ENCODE results near the gene SERGEF.
"Not testable (repeated sequence)": the region's sequence is repeated elsewhere in the genome, so short reads cannot be mapped to it uniquely, and the experiment has no call there.

Gene SERGEF

GRCh38 chr11:17873586-17873985, 139.3 kb downstream of the SERGEF start:
- Histone ChIP-seq H3K4me3 (ENCODE audit: low read length) (no peak overlapping the region), H3K9me3 (replicated peaks; ENCODE audit: low read length) (no peaks in the 10 kb centered on the region), H3K9ac (ENCODE audit: low read depth, low read length) (no peak overlapping the region), H3K4me2 (ENCODE audit: low read length) (no peak overlapping the region), H3K4me1 (ENCODE audit: control insufficient read depth, insufficient read depth, low read length) (no peaks in the 10 kb centered on the region), H3K27me3 (ENCODE audit: control insufficient read depth, insufficient read depth, low read length) (no peaks in the 10 kb centered on the region), H3K36me3 (ENCODE audit: insufficient read depth, low read length) (no peaks in the 10 kb centered on the region)

- H3K4me1 ChIP-seq (ENCODE audit: control insufficient read depth, insufficient read depth, low read length); H3K4me2 ChIP-seq (ENCODE audit: low read length); H3K27me3 ChIP-seq (ENCODE audit: control insufficient read depth, insufficient read depth, low read length); H3K9me3 ChIP-seq (replicated peaks; ENCODE audit: low read length); H3K9ac ChIP-seq (ENCODE audit: low read depth, low read length); H3K36me3 ChIP-seq (ENCODE audit: insufficient read depth, low read length); H3K4me3 ChIP-seq (ENCODE audit: low read length): not testable (repeated sequence)
These were observed 144.4 kb downstream of the SERGEF start for GRCh38 chr11:17868398-17868797.

GRCh38 chr11:17867341-17867740, 145.5 kb downstream of the SERGEF start:
- H3K36me3 ChIP-seq (ENCODE audit: insufficient read depth, low read length): no peaks in the 10 kb centered on the region

GRCh38 chr11:17865765-17866428, 146.9 kb downstream of the SERGEF start:
- no peaks in the 10 kb centered on the region for H3K36me3 ChIP-seq (ENCODE audit: insufficient read depth, low read length)
- no peaks in the 10 kb centered on the region for H3K4me1 ChIP-seq (ENCODE audit: control insufficient read depth, insufficient read depth, low read length)
- H3K4me2 ChIP-seq (ENCODE audit: low read length): no peak overlapping the region
- H3K27me3 ChIP-seq (ENCODE audit: control insufficient read depth, insufficient read depth, low read length): no peaks in the 10 kb centered on the region
- no peak overlapping the region for H3K9ac ChIP-seq (ENCODE audit: low read depth, low read length)
- H3K4me3 ChIP-seq (ENCODE audit: low read length): no peak overlapping the region
- H3K9me3 ChIP-seq (replicated peaks; ENCODE audit: low read length): no peaks in the 10 kb centered on the region

More at GRCh38 chr11:17867341-17867740, 145.5 kb downstream of the SERGEF start:
- Histone ChIP-seq H3K4me3 (ENCODE audit: low read length) (no peak overlapping the region), H3K4me2 (ENCODE audit: low read length) (no peak overlapping the region), H3K9me3 (replicated peaks; ENCODE audit: low read length) (no peaks in the 10 kb centered on the region), H3K9ac (ENCODE audit: low read depth, low read length) (no peak overlapping the region), H3K4me1 (ENCODE audit: control insufficient read depth, insufficient read depth, low read length) (no peaks in the 10 kb centered on the region), H3K27me3 (ENCODE audit: control insufficient read depth, insufficient read depth, low read length) (no peaks in the 10 kb centered on the region)

- Histone ChIP-seq H3K27me3 (ENCODE audit: control insufficient read depth, insufficient read depth, low read length) (no peaks in the 10 kb centered on the region), H3K4me1 (ENCODE audit: control insufficient read depth, insufficient read depth, low read length) (no peaks in the 10 kb centered on the region), H3K4me2 (ENCODE audit: low read length) (no peak overlapping the region), H3K4me3 (ENCODE audit: low read length) (no peak overlapping the region), H3K9ac (ENCODE audit: low read depth, low read length) (no peak overlapping the region), H3K36me3 (ENCODE audit: insufficient read depth, low read length) (no peaks in the 10 kb centered on the region), H3K9me3 (replicated peaks; ENCODE audit: low read length) (no peaks in the 10 kb centered on the region)
These were observed 148.3 kb downstream of the SERGEF start for GRCh38 chr11:17864478-17864941.

- no peaks in the 10 kb centered on the region for H3K36me3 ChIP-seq (ENCODE audit: insufficient read depth, low read length)
- no peak overlapping the region for H3K4me2 ChIP-seq (ENCODE audit: low read length)
- no peak overlapping the region for H3K9ac ChIP-seq (ENCODE audit: low read depth, low read length)
- H3K4me1 ChIP-seq (ENCODE audit: control insufficient read depth, insufficient read depth, low read length): no peaks in the 10 kb centered on the region
- H3K4me3 ChIP-seq (ENCODE audit: low read length): no peak overlapping the region
- H3K9me3 ChIP-seq (replicated peaks; ENCODE audit: low read length): no peaks in the 10 kb centered on the region
- H3K27me3 ChIP-seq (ENCODE audit: control insufficient read depth, insufficient read depth, low read length): no peaks in the 10 kb centered on the region
These were observed 151.7 kb downstream of the SERGEF start for GRCh38 chr11:17861036-17861755.

GRCh38 chr11:17859552-17859951, 153.3 kb downstream of the SERGEF start:
- Histone ChIP-seq H3K4me3 (ENCODE audit: low read length) (no peak overlapping the region), H3K36me3 (ENCODE audit: insufficient read depth, low read length) (no peaks in the 10 kb centered on the region), H3K9me3 (replicated peaks; ENCODE audit: low read length) (no peaks in the 10 kb centered on the region), H3K4me1 (ENCODE audit: control insufficient read depth, insufficient read depth, low read length) (no peaks in the 10 kb centered on the region), H3K4me2 (ENCODE audit: low read length) (no peak overlapping the region), H3K27me3 (ENCODE audit: control insufficient read depth, insufficient read depth, low read length) (no peaks in the 10 kb centered on the region), H3K9ac (ENCODE audit: low read depth, low read length) (no peak overlapping the region)

GRCh38 chr11:17855531-17856290, 157.1 kb downstream of the SERGEF start:
- no peak overlapping the region for H3K9ac ChIP-seq (ENCODE audit: low read depth, low read length)
- H3K4me3 ChIP-seq (ENCODE audit: low read length): no peak overlapping the region
- H3K4me2 ChIP-seq (ENCODE audit: low read length): no peak overlapping the region
- H3K27me3 ChIP-seq (ENCODE audit: control insufficient read depth, insufficient read depth, low read length): no peaks in the 10 kb centered on the region
- no peaks in the 10 kb centered on the region for H3K9me3 ChIP-seq (replicated peaks; ENCODE audit: low read length)
- H3K36me3 ChIP-seq (ENCODE audit: insufficient read depth, low read length): no peaks in the 10 kb centered on the region
- peaks cover 10% of the 10 kb centered on the region for H3K4me1 ChIP-seq (ENCODE audit: control insufficient read depth, insufficient read depth, low read length)

- H3K4me3 ChIP-seq (ENCODE audit: low read length): no peak overlapping the region
- no peaks in the 10 kb centered on the region for H3K9me3 ChIP-seq (replicated peaks; ENCODE audit: low read length)
- H3K4me2 ChIP-seq (ENCODE audit: low read length): no peak overlapping the region
- H3K27me3 ChIP-seq (ENCODE audit: control insufficient read depth, insufficient read depth, low read length): no peaks in the 10 kb centered on the region
- H3K9ac ChIP-seq (ENCODE audit: low read depth, low read length): no peak overlapping the region
- no peaks in the 10 kb centered on the region for H3K36me3 ChIP-seq (ENCODE audit: insufficient read depth, low read length)
- peaks cover 10% of the 10 kb centered on the region for H3K4me1 ChIP-seq (ENCODE audit: control insufficient read depth, insufficient read depth, low read length)
These were observed 159.6 kb downstream of the SERGEF start for GRCh38 chr11:17853280-17853679.

- H3K27me3 ChIP-seq (ENCODE audit: control insufficient read depth, insufficient read depth, low read length): no peaks in the 10 kb centered on the region
- no peak overlapping the region for H3K4me2 ChIP-seq (ENCODE audit: low read length)
- H3K4me1 ChIP-seq (ENCODE audit: control insufficient read depth, insufficient read depth, low read length): peaks cover 10% of the 10 kb centered on the region
- no peak overlapping the region for H3K9ac ChIP-seq (ENCODE audit: low read depth, low read length)
- H3K36me3 ChIP-seq (ENCODE audit: insufficient read depth, low read length): no peaks in the 10 kb centered on the region
- no peaks in the 10 kb centered on the region for H3K9me3 ChIP-seq (replicated peaks; ENCODE audit: low read length)
- H3K4me3 ChIP-seq (ENCODE audit: low read length): no peak overlapping the region
These were observed 160.6 kb downstream of the SERGEF start for GRCh38 chr11:17852246-17852645.

- Histone ChIP-seq H3K27me3 (ENCODE audit: control insufficient read depth, insufficient read depth, low read length) (no peaks in the 10 kb centered on the region), H3K4me1 (ENCODE audit: control insufficient read depth, insufficient read depth, low read length) (peaks cover 11% of the 10 kb centered on the region), H3K4me2 (ENCODE audit: low read length) (no peak overlapping the region), H3K9me3 (replicated peaks; ENCODE audit: low read length) (no peaks in the 10 kb centered on the region), H3K36me3 (ENCODE audit: insufficient read depth, low read length) (no peaks in the 10 kb centered on the region), H3K4me3 (ENCODE audit: low read length) (no peak overlapping the region), H3K9ac (ENCODE audit: low read depth, low read length) (no peak overlapping the region)
These were observed 161.2 kb downstream of the SERGEF start for GRCh38 chr11:17851697-17852096.

Data from skeletal muscle satellite cell (primary cell).